Measurements from ENCODE around the gene SLC25A10.

- TF ChIP-seq ZNF830 (tag by site-specific recombination; IDR thresholded peaks at IDR 0.05; ENCODE audit: low read depth): no peak
- no peak for TF ChIP-seq ZNF785 (tag by site-specific recombination; IDR thresholded peaks at IDR 0.05)
These were observed 26.1 kb downstream of the SLC25A10 start for GRCh38 chr17:81737947-81738800.
